ENCODE measurements around the gene TADA2B.

DNA sequence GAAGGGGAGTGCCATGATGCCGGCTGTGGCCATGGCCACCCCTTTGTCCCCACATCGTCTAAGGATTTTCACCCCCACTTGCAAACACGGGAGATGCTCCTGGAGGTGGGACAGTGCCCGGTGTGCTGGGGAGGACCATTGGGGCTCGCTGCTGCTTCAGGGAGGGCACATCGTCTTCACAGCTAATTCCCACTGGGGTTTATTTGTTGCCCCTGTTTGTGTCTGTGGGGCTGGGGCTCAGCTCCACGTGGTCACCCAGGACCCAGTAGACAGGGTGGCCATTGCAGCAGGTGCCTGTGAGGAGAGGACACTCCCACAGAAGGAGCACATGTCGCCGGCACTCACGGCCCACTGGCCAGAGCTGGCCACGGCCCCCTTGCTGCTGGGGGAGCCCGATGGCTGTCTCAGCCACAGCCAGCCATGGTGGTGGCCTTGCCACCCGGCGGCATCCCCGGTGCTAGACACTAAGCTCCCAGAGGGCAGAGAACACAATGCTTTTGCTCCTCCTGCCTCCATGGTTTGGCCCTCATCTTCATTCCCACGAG, 52.5 kb downstream of the TADA2B start:
- no peak for TF ChIP-seq EZH2 (IDR thresholded peaks at IDR 0.05; ENCODE audit: insufficient read depth, low read length)
- TF ChIP-seq, protein P1, sequence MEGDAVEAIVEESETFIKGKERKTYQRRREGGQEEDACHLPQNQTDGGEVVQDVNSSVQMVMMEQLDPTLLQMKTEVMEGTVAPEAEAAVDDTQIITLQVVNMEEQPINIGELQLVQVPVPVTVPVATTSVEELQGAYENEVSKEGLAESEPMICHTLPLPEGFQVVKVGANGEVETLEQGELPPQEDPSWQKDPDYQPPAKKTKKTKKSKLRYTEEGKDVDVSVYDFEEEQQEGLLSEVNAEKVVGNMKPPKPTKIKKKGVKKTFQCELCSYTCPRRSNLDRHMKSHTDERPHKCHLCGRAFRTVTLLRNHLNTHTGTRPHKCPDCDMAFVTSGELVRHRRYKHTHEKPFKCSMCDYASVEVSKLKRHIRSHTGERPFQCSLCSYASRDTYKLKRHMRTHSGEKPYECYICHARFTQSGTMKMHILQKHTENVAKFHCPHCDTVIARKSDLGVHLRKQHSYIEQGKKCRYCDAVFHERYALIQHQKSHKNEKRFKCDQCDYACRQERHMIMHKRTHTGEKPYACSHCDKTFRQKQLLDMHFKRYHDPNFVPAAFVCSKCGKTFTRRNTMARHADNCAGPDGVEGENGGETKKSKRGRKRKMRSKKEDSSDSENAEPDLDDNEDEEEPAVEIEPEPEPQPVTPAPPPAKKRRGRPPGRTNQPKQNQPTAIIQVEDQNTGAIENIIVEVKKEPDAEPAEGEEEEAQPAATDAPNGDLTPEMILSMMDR (IDR thresholded peaks at IDR 0.05; ENCODE audit: insufficient read depth, low read depth, low read length): no peak

Measured in astrocyte (in vitro differentiated cells and primary cell).